Stimulated activated CD8-positive, alpha-beta memory T cell treated with anti-CD3 and anti-CD28 coated beads, Interleukin-2, amount 100 ng/mL, for 1 hour (primary cell): ENCODE data around the gene TAS2R20.
"Not testable (repeated sequence)": the region's sequence is repeated elsewhere in the genome, so short reads cannot be mapped to it uniquely, and the experiment has no call there.

Source experiments
- DNase-seq, 2 donors: peaks; one replicate each; pipeline ENCODE4 v3.0.0-alpha.2; 2020; ENCODE audit warnings: low read depth in 2 of 2

The TAS2R20 gene

DNA sequence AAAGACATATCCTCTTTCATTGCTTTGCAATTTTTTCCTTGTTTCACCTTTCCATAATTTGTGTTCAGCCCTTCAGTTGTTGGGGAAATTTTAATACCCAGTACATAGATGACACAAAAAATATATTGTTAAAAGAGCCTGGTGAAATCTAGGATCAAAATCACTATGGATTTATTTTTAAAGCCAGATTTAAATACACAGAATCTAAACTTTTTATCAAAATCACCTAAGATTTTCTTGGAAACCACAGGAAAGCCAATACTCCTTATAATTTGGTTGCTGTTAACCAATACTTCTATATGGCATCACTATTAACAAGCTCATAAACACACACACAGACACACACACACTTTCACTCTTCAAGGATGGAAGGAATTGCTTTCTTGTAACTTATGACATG lies at the start of gene TAS2R20:
TSS of gene TAS2R20 (minus strand) at position 101 of the 400 bp plus-strand sequence. CDS start 429 bp downstream, outside the sequence.
- no peak for DNase-seq

- DNase-seq, result not testable (repeated sequence)
Measured at GRCh38 chr12:11041366-11041765, 43.3 kb upstream of the TAS2R20 start.

- no peak for DNase-seq
Measured at GRCh38 chr12:11040162-11040561, 42.1 kb upstream of the TAS2R20 start.

- no peak for DNase-seq
Measured at GRCh38 chr12:11039171-11039570, 41.1 kb upstream of the TAS2R20 start.

DNA sequence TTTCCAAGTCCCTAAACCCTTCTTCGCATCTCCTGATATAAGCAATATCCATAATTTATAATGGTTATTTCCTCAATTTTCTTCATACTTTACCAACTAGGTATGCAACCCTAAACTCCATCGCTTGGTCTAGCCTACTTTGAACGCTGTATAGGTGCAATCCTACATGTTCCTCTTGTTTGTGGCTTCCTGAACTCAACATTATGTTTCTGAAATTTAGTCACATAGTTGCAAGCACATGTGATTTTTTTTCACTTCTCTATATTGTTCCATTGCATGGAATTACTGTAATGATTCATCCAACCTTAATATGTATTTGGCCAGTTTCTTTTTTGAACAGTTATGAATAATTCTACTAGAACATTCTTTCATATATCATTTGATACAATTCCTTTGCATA lies 35.9 kb upstream of the TAS2R20 start:
- not testable (repeated sequence) for DNase-seq

DNA sequence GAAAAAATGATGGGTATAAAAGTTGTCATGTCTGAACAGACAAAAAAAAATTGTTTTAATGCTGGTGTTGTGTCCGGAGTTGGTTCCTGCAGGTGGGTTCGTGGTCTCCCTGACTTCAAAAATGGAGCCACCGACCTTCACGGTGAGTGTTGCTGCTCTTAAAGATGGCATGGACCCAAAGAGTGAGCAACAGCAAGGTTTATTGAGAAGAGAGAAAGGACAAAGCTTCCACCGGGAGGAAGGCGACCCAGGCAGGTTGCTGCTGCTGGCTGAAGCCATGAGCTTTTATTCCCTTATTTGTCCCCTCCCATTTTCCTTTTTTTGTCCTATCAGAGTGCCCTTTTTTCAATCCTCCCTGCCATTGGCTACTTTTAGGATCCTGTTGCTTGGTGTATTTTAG lies 33.2 kb upstream of the TAS2R20 start, which contains the start of gene TAS2R31:
TSS of gene TAS2R31 (minus strand) at position 101 of the 400 bp plus-strand sequence. CDS start at position 29, 72 bp downstream.
- DNase-seq, result no peak

GRCh38 chr12:11026118-11026517 lies 28.0 kb upstream of the TAS2R20 start:
- DNase-seq, result no peak

GRCh38 chr12:11023387-11023786 lies 25.3 kb upstream of the TAS2R20 start:
- DNase-seq, result no peak

- DNase-seq, result no peak
Measured at GRCh38 chr12:11022520-11022919, 24.4 kb upstream of the TAS2R20 start, which contains the start of gene TAS2R19. Gene TAS2R19 (minus strand): TSS chr12:11022620. CDS start chr12:11022571, 49 bp downstream.

- no peak for DNase-seq
Measured at GRCh38 chr12:11016937-11017336, 18.8 kb upstream of the TAS2R20 start.

DNA sequence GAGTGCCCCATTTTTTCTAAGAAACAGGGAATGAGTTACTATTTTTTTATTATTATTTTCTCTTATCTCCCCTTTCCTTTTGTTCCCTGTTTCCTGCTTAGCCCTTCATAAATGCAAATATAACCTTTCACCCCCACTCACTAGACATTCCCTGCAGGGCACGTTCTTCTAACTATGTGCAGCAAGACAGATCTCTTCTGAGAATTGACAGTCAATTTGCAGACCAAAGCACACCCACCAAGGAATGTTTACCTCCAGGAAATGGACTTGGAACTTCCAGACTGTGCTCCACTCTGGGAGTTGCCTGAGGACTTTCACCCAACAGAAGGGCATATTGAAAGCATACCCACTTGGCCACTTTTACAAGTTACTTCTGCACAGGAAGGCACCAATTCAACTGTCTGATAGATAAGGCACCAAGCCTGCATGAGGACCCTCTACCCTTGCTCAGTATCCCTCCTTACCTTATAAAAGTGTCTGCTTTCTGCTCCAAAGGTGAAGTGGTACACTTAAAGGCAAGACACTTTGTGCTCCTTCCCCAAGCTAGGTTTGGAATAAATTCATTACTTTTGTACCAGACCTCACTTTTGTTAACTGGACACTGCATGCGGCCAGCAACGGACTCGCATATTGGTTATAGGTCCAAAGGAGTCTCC lies 17.8 kb upstream of the TAS2R20 start:
- no peak for DNase-seq

GRCh38 chr12:11014234-11014633 lies 16.1 kb upstream of the TAS2R20 start:
- no peak for DNase-seq

DNA sequence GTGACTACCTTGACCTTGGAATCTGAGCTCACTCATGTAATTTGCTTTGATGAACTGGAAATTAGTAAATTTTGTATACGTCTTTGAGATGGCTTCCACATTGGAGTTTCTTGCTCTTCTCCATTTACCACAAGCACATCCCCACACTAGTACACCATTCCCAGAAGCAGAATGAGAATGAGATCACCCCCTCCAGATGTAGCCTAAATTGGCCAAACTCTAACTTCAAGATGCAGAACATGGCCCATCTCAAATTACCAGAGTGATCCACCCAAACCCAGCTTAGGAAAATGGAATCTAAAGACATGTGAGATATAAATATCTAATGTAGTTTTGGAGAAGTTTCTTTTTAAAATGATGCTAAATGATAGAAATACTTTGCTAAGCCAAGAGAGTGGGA lies 9.5 kb upstream of the TAS2R20 start:
- no peak for DNase-seq

- DNase-seq, result no peak
Measured at GRCh38 chr12:10994307-10994706, 3.8 kb downstream of the TAS2R20 start.

DNA sequence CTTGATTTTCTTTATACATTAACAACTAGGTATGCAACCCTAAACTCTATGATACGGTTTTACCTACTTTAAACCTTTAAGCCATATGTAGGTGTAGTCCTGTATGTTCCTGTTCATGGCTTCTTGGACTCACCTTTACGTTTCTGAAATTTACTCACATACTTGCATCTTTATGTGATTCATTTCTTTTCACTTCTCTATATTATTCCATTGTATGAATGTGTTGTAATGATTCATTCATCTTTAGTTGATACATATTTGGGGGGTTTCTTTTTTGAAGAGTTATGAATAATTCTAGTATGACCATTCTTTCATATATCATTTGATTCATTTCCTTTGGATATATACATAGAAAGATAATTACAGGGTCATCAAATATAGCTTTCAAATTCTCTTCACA lies 9.0 kb downstream of the TAS2R20 start:
- DNase-seq, result no peak

- DNase-seq, result no peak
Measured at GRCh38 chr12:10986812-10987211, 11.3 kb downstream of the TAS2R20 start, which contains the start of gene TAS2R50. Gene TAS2R50 (minus strand): TSS chr12:10986912. CDS start chr12:10986860, 52 bp downstream.

GRCh38 chr12:10982244-10982643 lies 15.9 kb downstream of the TAS2R20 start:
- no peak for DNase-seq

DNA sequence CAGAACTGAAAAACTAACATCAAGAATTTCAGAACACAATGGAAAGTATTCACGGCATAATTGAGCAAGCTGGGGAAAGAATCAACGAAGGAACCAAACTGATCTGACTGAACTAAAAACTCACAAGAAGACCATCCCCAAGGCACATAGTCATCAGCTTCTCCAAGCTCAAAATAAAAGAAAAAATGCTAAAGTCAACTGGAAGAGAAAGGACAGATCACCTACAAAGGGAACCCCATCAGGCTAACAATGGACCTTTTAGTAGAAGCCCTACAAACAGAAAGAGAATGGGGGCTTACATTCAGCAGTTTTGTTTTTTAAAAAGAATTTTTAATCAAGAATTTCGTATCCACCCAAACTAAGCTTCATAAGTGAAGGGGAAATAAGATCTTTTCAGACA lies 23.1 kb downstream of the TAS2R20 start:
- no peak for DNase-seq

GRCh38 chr12:10968765-10969456 lies 29.2 kb downstream of the TAS2R20 start:
- DNase-seq, result no peak

DNA sequence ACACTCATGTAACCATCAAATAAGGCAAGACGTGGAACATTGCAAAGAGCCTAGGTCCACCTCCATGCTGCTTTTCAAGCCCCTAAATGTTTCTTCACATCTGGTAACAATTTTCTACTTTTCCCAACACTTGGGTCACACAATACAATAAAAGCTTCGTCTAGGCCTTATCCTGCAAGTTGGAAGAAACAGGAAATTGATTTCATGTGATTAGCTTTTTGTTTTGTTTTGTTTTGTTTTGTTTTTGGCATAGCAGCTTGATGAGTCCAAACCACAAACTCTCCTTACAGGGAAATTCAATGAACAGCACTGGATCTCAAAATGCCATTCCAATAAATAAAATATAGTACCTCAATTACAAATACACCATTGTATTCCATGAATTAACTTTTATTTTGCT lies 30.7 kb downstream of the TAS2R20 start:
- no peak for DNase-seq

DNA sequence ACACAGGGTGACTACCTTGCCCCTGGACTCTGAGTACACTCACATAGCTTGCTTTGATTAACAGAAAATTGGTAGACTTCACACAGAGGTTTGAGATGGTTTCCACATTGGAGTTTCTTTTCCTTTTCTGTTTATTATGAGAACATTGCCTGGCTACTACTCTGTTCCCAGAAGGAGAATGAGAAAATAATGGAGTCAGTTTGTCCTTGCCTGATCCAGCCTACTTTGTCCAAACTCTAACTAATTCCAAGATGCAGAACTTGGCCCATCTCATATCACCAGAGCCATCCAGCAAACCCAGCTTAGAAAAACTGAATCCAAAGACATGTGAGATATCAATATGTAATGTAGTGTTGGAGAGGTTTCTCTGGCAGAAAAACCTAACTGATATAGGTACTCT lies 31.8 kb downstream of the TAS2R20 start:
- DNase-seq, result no peak

DNA sequence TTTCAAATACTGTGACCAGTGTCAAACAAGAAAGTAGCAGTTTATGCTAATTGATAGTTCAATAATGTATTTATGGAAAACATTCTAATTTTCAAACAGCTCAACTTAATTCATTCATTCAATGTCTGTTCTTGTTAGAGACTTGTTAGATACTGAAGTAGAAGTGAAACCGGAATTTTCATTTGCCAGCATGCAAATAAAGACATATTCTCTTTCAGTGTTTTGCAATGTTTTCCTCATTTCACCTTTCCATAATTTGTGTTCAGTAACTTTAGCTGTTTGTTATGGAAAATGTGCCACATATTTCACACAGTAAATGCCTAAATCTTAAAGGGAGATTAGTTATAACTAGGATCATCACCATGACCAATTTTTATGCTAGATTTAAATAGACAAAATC lies 32.6 kb downstream of the TAS2R20 start:
- DNase-seq, result no peak

GRCh38 chr12:10960211-10960610 lies 37.9 kb downstream of the TAS2R20 start:
- DNase-seq, result no peak
